Fibroblast of lung (primary cell): ENCODE results near the gene TGFBR3L. TPM values are rescaled to one million over a fixed set of nuclear protein-coding genes. Genes with fewer than 3 reads are reported as not detected.

Experiments
- DNase-seq, 2 donors: peaks; one replicate each; pipeline versions ENCODE4 v3.0.0 to v3.0.0-alpha.2; 2010; ENCODE audit warnings: low read depth in 2 of 2
- H2AFZ ChIP-seq: 2 replicates; pipeline ENCODE4 v1.5.1; 2012; ENCODE audit warnings: low read length, control low read depth, inconsistent platforms
- H3K27ac ChIP-seq: 2 replicates; pipeline ENCODE4 v1.5.1; 2011; ENCODE audit warnings: low read length, control low read depth; ENCODE audit not compliant: insufficient read depth
- H3K27me3 ChIP-seq: 2 replicates; pipeline ENCODE4 v1.5.1; 2011; ENCODE audit warnings: mild to moderate bottlenecking, low read length; ENCODE audit not compliant: control insufficient read depth, insufficient read depth
- H3K36me3 ChIP-seq: 2 replicates; pipeline ENCODE4 v1.5.1; 2011; ENCODE audit warnings: low read length; ENCODE audit not compliant: control insufficient read depth, insufficient read depth
- H3K4me1 ChIP-seq: 2 replicates; pipeline ENCODE4 v1.5.1; 2011; ENCODE audit warnings: low read length; ENCODE audit not compliant: control insufficient read depth, insufficient read depth; ENCODE audit errors: extremely low read depth
- H3K4me2 ChIP-seq: 2 replicates; pipeline ENCODE4 v1.5.1; 2011; ENCODE audit warnings: low read length, control low read depth; ENCODE audit not compliant: insufficient read depth; ENCODE audit errors: extremely low read depth
- H3K4me3 ChIP-seq, 4 experiments: fragments of 200-600 bp in 1 of 4; sonication (generic) in 1 of 4; replicated peaks in 1 of 4; 2 replicates each; pipeline ENCODE4 v1.5.1; 2011 to 2016; ENCODE audit warnings: low read length in 4 of 4, low read depth in 3 of 4, mild to moderate bottlenecking in 3 of 4, control low read depth in 2 of 4, inconsistent platforms in 1 of 4, mixed read lengths in 1 of 4; ENCODE audit not compliant: insufficient read depth in 1 of 4; ENCODE audit errors: control extremely low read depth in 1 of 4
- H3K79me2 ChIP-seq: 2 replicates; pipeline ENCODE4 v1.5.1; 2012; ENCODE audit warnings: mild to moderate bottlenecking, low read length, inconsistent platforms; ENCODE audit not compliant: control insufficient read depth, insufficient read depth
- H3K9ac ChIP-seq: 2 replicates; pipeline ENCODE4 v1.5.1; 2011; ENCODE audit warnings: mild to moderate bottlenecking, low read length, control low read depth; ENCODE audit not compliant: insufficient read depth
- H3K9me3 ChIP-seq: 2 replicates; pipeline ENCODE4 v1.5.1; 2012; ENCODE audit warnings: low read depth, low read length; ENCODE audit not compliant: control insufficient read depth, insufficient read depth
- H4K20me1 ChIP-seq: 2 replicates; pipeline ENCODE4 v1.5.1; 2011; ENCODE audit warnings: low read length; ENCODE audit not compliant: control insufficient read depth, insufficient read depth; ENCODE audit errors: extremely low read depth
- CTCF ChIP-seq, 2 donors: IDR thresholded peaks in 1 of 2; conservative IDR thresholded peaks in 1 of 2; 1 replicate in 1 of 2; 2 replicates in 1 of 2; pipeline ENCODE4 v1.5.1; 2011 to 2012; ENCODE audit warnings: low read length in 2 of 2, control low read depth in 1 of 2, inconsistent platforms in 1 of 2, low read depth in 1 of 2, mild to moderate bottlenecking in 1 of 2
- EZH2 ChIP-seq: IDR thresholded peaks from 2 replicates; pipeline ENCODE4 v1.5.1; 2012; ENCODE audit warnings: low read length, control low read depth, mild to moderate bottlenecking; ENCODE audit errors: missing control alignments
- polyA plus RNA-seq, 2 donors: library from polyadenylated mRNA; depleted of rRNA in 1 of 2; stranded (reverse) in 1 of 2; unstranded in 1 of 2; fragments of >200 nt; gene quantifications; 2 replicates each; pipeline ENCODE4 v1.2.1, GENCODE V29; 2011 to 2012; ENCODE audit warnings: missing spikeins in 1 of 2
- total RNA-seq: library from RNA; depleted of rRNA; stranded (reverse); fragments of >200 nt; gene quantifications from 2 replicates; pipeline ENCODE4 v1.2.1, GENCODE V29; 2014

TGFBR3L gene
- total and polyA plus RNA-seq, 2 donors (not counting 1 experiment from before 2014, with no cell fraction given) = 1.3 TPM; not detected in 1

GRCh38 chr19:7947939-7948338 is 33.3 kb downstream of the TGFBR3L start:
- Histone ChIP-seq H3K27ac (no peak overlapping the region), H4K20me1 (no peaks in the 10 kb centered on the region), H3K79me2 (peaks cover 2% of the 10 kb centered on the region), H3K36me3 (no peaks in the 10 kb centered on the region), H3K9ac (no peak overlapping the region), H3K4me2 (no peak overlapping the region), H2AFZ (no peak overlapping the region), H3K27me3 (no peaks in the 10 kb centered on the region), H3K4me3 (no peak overlapping the region), H3K4me1 (no peaks in the 10 kb centered on the region), H3K9me3 (no peaks in the 10 kb centered on the region)
- peak in 1 of 2 donors; percentile 61 for DNase-seq
- TF ChIP-seq EZH2 (no peak), CTCF (conservative IDR thresholded peaks at IDR 0.05 in 1 of 2, IDR thresholded peaks at IDR 0.05 in 1 of 2; ENCODE audit: low read depth in 1 of 2, low read length in 2 of 2) (no peak)

- Histone ChIP-seq H3K9ac (no peak overlapping the region), H3K36me3 (no peaks in the 10 kb centered on the region), H3K4me3 (no peak overlapping the region), H3K79me2 (no peaks in the 10 kb centered on the region), H3K4me2 (no peak overlapping the region), H3K27me3 (no peaks in the 10 kb centered on the region), H3K9me3 (no peaks in the 10 kb centered on the region), H3K4me1 (no peaks in the 10 kb centered on the region), H2AFZ (no peak overlapping the region), H3K27ac (no peak overlapping the region), H4K20me1 (no peaks in the 10 kb centered on the region)
- peak in 1 of 2 donors; percentile 41 for DNase-seq
- TF ChIP-seq EZH2 (no peak), CTCF (conservative IDR thresholded peaks at IDR 0.05 in 1 of 2, IDR thresholded peaks at IDR 0.05 in 1 of 2; ENCODE audit: low read depth in 1 of 2, low read length in 2 of 2) (no peak)
Observed at GRCh38 chr19:7953060-7953459, 38.4 kb downstream of the TGFBR3L start.

DNA sequence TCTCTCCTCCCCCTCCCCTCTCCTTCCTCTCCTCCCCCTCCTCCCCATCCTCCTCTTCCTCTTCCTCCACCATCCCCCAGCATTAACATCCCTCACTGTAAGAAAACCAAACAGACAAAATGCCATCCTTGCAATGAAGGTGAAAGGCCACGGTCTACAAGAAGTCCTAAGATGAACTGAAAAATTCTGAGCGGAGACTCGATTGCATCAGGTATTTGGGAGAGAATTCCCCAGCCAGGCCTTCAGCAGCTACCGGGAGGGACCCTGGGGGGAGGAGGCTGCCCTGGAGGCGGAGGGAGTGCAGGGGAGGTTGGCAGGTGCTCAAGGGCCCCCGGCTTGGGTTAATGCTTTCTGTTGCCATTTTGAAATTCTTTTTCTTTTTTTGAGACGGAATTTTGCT is 38.9 kb downstream of the TGFBR3L start:
- Histone ChIP-seq H3K4me3 (no peak overlapping the region), H3K4me1 (no peaks in the 10 kb centered on the region), H3K36me3 (no peaks in the 10 kb centered on the region), H2AFZ (no peak overlapping the region), H3K27ac (no peak overlapping the region), H4K20me1 (no peaks in the 10 kb centered on the region), H3K79me2 (no peaks in the 10 kb centered on the region), H3K9me3 (no peaks in the 10 kb centered on the region), H3K4me2 (no peak overlapping the region), H3K27me3 (no peaks in the 10 kb centered on the region), H3K9ac (no peak overlapping the region)
- DNase-seq = no peak
- TF ChIP-seq EZH2 = no peak
